ENCODE results near the gene TMEM192. TPM values are rescaled to one million over a fixed set of nuclear protein-coding genes. Genes with fewer than 3 reads are reported as not detected.
"Not testable (repeated sequence)": the region's sequence is repeated elsewhere in the genome, so short reads cannot be mapped to it uniquely, and the experiment has no call there.

The TMEM192 gene
- polyA plus RNA-seq, 1 donor (not counting 4 experiments of a cell fraction or from before 2014, with no cell fraction given) = 29.9 TPM

DNA sequence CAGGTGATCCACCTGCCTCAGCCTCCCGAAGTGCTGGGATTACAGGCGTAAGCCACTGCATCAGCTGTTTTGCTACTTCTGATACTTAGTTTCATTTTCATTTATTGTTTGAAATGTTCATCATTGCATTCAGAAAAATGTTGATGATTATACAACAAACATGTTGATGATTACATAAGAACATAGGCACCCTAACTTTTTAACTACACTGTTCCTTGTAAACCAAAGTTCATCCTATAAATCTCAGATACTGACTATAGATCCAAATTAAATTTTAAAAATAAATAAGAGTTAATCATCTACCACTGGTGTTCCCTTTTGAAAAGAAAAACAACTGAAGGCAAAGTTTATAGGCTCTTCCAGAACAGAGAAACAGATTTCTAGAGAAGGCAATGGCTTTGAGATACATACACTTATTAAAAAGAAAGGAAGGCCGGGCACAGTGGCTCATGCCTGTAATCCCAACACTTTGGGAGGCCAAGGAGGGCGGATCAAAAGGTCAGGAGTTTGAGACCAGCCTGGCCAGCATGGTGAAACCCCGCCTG lies 35.6 kb downstream of the TMEM192 start:
- H3K4me3 ChIP-seq (ENCODE audit: control insufficient read depth in 2 of 3, extremely low read depth in 1 of 3, insufficient read depth in 2 of 3, low read depth in 1 of 3, low read length in 3 of 3) = no peak overlapping the region
- no peaks in the 10 kb centered on the region for H3K36me3 ChIP-seq (ENCODE audit: control insufficient read depth in 2 of 2, extremely low read depth in 1 of 2, insufficient read depth in 2 of 2, low read length in 2 of 2)
- H3K9me3 ChIP-seq (ENCODE audit: control insufficient read depth, low read depth, low read length) = no peaks in the 10 kb centered on the region
- no peaks in the 10 kb centered on the region for H3K9me1 ChIP-seq (ENCODE audit: control insufficient read depth, extremely low read depth, insufficient read depth, low read length)
- no peaks in the 10 kb centered on the region for H4K20me1 ChIP-seq (ENCODE audit: control insufficient read depth, extremely low read depth, insufficient read depth, low read length)
- H3K4me1 ChIP-seq (ENCODE audit: control insufficient read depth, extremely low read depth, insufficient read depth, low read length) = no peaks in the 10 kb centered on the region
- TF ChIP-seq EZH2 (IDR thresholded peaks at IDR 0.05; ENCODE audit: low read length) (no peak), CTCF (optimal IDR thresholded peaks at IDR 0.05 in 1 of 3, IDR thresholded peaks at IDR 0.05 in 1 of 3, conservative IDR thresholded peaks at IDR 0.05 in 1 of 3; ENCODE audit: extremely low read depth in 1 of 3, insufficient read depth in 2 of 3, low read length in 3 of 3) (no peak)
- FAIRE-seq (no peak), DNase-seq (ENCODE audit: low read depth, low spot score) (no peak)
- no peak overlapping the region for H3K27ac ChIP-seq (ENCODE audit: control insufficient read depth, insufficient read depth, low read length)
- dilution Hi-C loops (cut with MboI; ENCODE audit: extremely low pct_ligation_motif_present, low sequenced_read_pairs) = no loop called here
- H2AFZ ChIP-seq (ENCODE audit: control insufficient read depth, low read length) = no peak overlapping the region
- no peaks in the 10 kb centered on the region for H3K79me2 ChIP-seq (ENCODE audit: control insufficient read depth, insufficient read depth, low read length)
- H3K4me2 ChIP-seq (ENCODE audit: control insufficient read depth, extremely low read depth, insufficient read depth, low read depth, low read length) = no peak overlapping the region
- no peaks in the 10 kb centered on the region for H3K27me3 ChIP-seq (ENCODE audit: control insufficient read depth, extremely low read depth, insufficient read depth, low read length)
- H3K9ac ChIP-seq (ENCODE audit: control insufficient read depth, extremely low read depth, insufficient read depth, low read length) = no peak overlapping the region

DNA sequence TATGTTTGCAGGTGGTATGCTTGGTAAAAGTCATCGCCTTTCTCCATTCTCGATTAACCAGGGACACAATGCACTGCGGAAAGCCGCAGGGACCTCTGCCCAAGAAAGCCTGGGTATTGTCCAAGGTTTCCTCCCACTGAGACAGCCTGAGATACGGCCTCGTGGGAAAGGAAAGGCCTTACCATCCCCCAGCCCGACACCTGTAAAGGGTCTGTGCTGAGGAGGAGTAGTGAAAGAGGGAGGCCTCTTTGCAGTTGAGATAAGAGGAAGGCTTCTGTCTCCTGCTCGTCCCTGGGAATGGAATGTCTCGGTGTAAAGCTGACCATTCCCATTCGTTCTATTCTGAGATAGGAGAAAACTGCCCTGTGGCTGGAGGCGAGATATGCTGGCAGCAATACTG lies 39.3 kb downstream of the TMEM192 start:
- H3K4me3 ChIP-seq (ENCODE audit: control insufficient read depth in 2 of 3, extremely low read depth in 1 of 3, insufficient read depth in 2 of 3, low read depth in 1 of 3, low read length in 3 of 3); H2AFZ ChIP-seq (ENCODE audit: control insufficient read depth, low read length); H3K9ac ChIP-seq (ENCODE audit: control insufficient read depth, extremely low read depth, insufficient read depth, low read length); H4K20me1 ChIP-seq (ENCODE audit: control insufficient read depth, extremely low read depth, insufficient read depth, low read length); H3K9me3 ChIP-seq (ENCODE audit: control insufficient read depth, low read depth, low read length); H3K79me2 ChIP-seq (ENCODE audit: control insufficient read depth, insufficient read depth, low read length); H3K9me1 ChIP-seq (ENCODE audit: control insufficient read depth, extremely low read depth, insufficient read depth, low read length); H3K27me3 ChIP-seq (ENCODE audit: control insufficient read depth, extremely low read depth, insufficient read depth, low read length); H3K27ac ChIP-seq (ENCODE audit: control insufficient read depth, insufficient read depth, low read length); DNase-seq (ENCODE audit: low read depth, low spot score); FAIRE-seq; dilution Hi-C loops (cut with MboI; ENCODE audit: extremely low pct_ligation_motif_present, low sequenced_read_pairs); H3K4me2 ChIP-seq (ENCODE audit: control insufficient read depth, extremely low read depth, insufficient read depth, low read depth, low read length); H3K36me3 ChIP-seq (ENCODE audit: control insufficient read depth in 2 of 2, extremely low read depth in 1 of 2, insufficient read depth in 2 of 2, low read length in 2 of 2); H3K4me1 ChIP-seq (ENCODE audit: control insufficient read depth, extremely low read depth, insufficient read depth, low read length): not testable (repeated sequence)

DNA sequence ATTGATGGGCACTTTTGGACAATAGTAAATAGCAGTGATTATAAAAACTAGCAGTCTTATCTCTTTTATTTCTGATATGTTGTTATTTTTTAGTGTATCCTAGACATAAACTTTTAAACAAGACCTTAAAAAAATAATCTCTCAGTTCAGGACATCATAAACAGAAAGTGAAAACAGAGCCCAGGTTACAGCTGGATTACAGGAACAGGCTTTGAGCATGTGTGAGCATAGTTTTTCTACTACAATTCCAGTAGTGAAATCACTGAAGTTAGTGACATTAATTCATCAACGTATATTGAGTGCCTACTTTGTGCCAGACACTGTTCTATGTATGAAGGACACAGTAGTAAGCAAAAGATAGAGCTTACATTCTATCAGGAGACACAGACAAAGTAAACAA lies 42.1 kb downstream of the TMEM192 start:
- FAIRE-seq = no peak
- H3K4me2 ChIP-seq (ENCODE audit: control insufficient read depth, extremely low read depth, insufficient read depth, low read depth, low read length) = no peak overlapping the region
- TF ChIP-seq EZH2 (IDR thresholded peaks at IDR 0.05; ENCODE audit: low read length) = no peak
- no peak for TF ChIP-seq CTCF (optimal IDR thresholded peaks at IDR 0.05 in 1 of 3, IDR thresholded peaks at IDR 0.05 in 1 of 3, conservative IDR thresholded peaks at IDR 0.05 in 1 of 3; ENCODE audit: extremely low read depth in 1 of 3, insufficient read depth in 2 of 3, low read length in 3 of 3)

More for the DNA sequence above, 42.1 kb downstream of the TMEM192 start:
- H3K79me2 ChIP-seq (ENCODE audit: control insufficient read depth, insufficient read depth, low read length) = no peaks in the 10 kb centered on the region
- H3K4me1 ChIP-seq (ENCODE audit: control insufficient read depth, extremely low read depth, insufficient read depth, low read length) = no peaks in the 10 kb centered on the region
- no peaks in the 10 kb centered on the region for H3K9me1 ChIP-seq (ENCODE audit: control insufficient read depth, extremely low read depth, insufficient read depth, low read length)
- H3K27me3 ChIP-seq (ENCODE audit: control insufficient read depth, extremely low read depth, insufficient read depth, low read length) = no peaks in the 10 kb centered on the region
- no peak overlapping the region for H3K27ac ChIP-seq (ENCODE audit: control insufficient read depth, insufficient read depth, low read length)
- H4K20me1 ChIP-seq (ENCODE audit: control insufficient read depth, extremely low read depth, insufficient read depth, low read length) = no peaks in the 10 kb centered on the region
- dilution Hi-C loops (cut with MboI; ENCODE audit: extremely low pct_ligation_motif_present, low sequenced_read_pairs) = no loop called here
- H3K36me3 ChIP-seq (ENCODE audit: control insufficient read depth in 2 of 2, extremely low read depth in 1 of 2, insufficient read depth in 2 of 2, low read length in 2 of 2) = no peaks in the 10 kb centered on the region
- DNase-seq (ENCODE audit: low read depth, low spot score) = no peak
- H3K9me3 ChIP-seq (ENCODE audit: control insufficient read depth, low read depth, low read length) = no peaks in the 10 kb centered on the region
- H2AFZ ChIP-seq (ENCODE audit: control insufficient read depth, low read length) = no peak overlapping the region
- H3K9ac ChIP-seq (ENCODE audit: control insufficient read depth, extremely low read depth, insufficient read depth, low read length) = no peak overlapping the region
- H3K4me3 ChIP-seq (ENCODE audit: control insufficient read depth in 2 of 3, extremely low read depth in 1 of 3, insufficient read depth in 2 of 3, low read depth in 1 of 3, low read length in 3 of 3) = no peak overlapping the region

Data from keratinocyte (primary cell).